ENCODE results near the gene CCDC88A.
"Not testable (repeated sequence)": the region's sequence is repeated elsewhere in the genome, so short reads cannot be mapped to it uniquely, and the experiment has no call there.

CCDC88A gene

DNA sequence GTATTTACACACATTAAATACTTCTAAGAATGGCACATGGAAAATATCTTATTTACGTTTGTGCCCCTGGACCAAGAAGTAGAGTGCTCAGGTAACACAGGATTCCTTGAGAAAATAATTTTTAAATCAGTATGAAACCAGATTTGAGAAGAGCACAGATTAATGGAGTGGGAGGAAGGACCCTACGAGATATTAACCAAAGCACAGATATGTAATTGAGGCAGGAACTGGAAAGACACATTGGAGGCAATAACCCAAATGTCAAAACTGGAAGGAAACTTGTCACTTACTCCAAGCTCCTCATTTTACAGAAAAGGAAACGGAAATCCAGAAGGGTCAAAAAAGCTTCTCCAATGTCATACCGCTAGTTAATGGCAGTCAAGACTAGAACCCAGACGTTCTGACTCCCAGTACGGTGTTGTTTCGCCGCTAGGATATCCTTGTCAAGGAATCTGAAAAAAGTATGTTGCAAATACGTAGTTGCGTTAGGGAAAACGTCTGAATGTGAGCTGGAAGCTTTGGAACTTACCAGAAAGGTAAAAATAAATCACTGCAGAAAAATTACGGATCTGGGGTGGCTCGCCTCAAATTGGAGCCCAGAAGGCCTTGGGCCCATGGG is 151.3 kb downstream of the CCDC88A start:
- H3K4me3 ChIP-seq, result peak overlapping the region; percentile 39 to 88 (median 65)
- H3K27ac ChIP-seq, result peak overlapping the region; percentile 29 to 94 (median 86)

DNA sequence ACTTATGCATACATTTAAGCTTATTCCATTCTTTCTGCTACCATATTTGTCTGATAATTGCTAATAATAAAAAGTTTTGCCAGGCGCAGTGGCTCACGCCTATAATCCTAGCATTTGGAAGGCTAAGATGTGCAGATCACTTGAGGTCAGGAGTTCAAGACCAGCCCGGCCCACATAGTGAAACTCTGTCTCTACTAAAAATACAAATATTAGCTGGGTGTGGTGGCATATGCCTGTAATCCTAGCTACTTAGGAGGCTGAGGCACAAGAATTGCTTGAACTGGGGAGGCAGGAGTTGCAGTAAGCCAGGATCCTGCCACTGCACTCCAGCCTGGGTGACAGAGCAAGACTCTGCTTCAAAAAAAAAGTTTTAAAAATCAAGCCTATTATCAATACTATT is 160.1 kb downstream of the CCDC88A start:
- not testable (repeated sequence) for H3K27ac ChIP-seq, H3K4me3 ChIP-seq

DNA sequence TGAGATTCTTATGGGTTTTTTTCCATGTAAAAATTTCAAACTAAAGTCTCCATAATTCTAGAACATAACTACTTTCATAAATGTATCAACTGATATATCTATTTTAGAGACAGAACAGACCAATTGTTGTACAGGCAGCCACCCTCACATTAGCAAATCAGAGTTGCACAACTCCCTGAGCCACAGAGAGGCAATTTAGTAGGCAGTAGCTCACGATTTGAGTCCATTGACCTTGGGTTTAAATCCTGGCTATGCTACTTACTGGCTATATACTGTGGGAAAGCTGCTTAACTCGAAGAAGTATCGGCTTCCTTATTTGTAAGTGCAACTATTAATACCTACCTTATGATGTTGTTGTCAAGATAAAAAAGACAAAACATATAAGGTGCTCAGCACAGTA is 166.8 kb downstream of the CCDC88A start:
- H3K4me3 ChIP-seq, result no peak overlapping the region
- H3K27ac ChIP-seq, result no peak overlapping the region

DNA sequence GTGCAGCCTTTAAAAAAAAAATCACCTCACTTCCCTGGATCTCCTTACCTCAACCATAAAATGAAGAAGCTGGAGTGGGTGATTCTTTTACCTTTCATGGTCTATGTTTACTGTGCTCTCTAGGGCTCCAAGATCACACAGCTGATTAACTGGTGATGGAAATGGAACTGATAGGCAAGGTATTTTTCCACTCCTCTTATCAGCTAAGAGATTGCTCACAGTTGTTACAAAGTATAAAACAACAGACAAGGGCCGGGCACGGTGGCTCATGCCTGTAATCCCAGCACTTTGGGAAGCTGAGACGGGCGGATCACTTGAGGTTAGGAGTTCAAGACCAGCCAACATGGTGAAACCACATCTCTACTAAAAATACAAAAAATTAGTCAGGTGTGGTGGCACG is 172.6 kb downstream of the CCDC88A start:
- Histone ChIP-seq H3K4me3 (no peak overlapping the region), H3K27ac (no peak overlapping the region)

DNA sequence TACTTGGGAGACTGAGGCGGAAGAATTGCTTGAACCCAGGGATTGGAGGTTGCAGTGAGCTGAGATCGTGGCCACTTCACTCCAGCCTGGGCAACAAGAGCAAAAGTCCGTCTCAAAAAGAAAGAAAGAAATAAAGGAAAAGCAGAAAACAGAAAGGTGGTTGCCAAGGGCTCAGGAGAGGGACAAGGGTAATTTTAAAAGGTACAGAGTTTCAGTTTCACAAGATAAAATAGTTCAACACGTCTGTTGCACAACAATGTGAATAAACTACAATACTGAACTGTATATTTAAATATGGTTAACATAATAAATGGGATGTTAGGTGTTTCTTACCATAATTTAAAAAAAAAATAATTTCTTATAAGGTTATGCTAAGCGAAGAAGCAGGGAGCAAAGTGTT is 174.2 kb downstream of the CCDC88A start:
- no peak overlapping the region for H3K27ac ChIP-seq
- no peak overlapping the region for H3K4me3 ChIP-seq

DNA sequence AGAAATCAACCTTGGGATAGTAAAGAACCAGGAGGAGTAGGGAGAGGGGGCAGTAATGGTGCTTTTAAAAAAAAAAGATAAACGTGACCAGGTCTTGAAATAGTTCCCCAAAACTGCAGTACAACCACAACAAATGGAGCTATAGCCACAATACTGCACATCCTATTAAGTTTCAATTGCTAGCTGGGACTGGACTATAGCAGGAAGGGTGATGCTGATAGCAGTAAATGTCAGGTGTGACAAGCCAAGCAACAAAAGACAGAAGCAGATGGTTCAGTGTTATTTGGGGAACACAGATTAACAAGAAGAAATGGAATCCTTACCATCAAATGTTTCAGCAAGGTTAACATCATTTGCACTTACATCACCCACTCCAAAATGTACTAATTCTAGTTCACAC is 177.0 kb downstream of the CCDC88A start:
- Histone ChIP-seq H3K27ac (no peak overlapping the region), H3K4me3 (no peak overlapping the region)

DNA sequence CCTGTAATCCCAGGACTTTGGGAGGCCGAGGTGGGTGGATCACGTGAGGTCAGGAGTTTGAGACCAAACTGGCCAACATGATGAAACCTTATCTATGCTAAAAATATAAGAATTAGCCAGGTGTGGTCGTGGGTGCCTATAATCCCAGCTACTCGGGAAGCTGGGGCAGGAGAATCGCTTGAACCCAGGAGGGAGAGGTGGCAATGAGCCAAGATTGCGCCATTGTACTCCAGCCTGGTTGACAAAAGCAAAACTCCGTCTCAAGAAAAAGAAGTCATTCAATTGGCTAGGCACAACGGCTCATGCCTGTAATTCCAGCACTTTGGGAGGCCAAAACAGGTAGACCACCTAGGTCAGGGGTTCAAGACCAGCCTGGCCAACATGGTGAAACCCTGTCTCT is 178.1 kb downstream of the CCDC88A start:
- not testable (repeated sequence) for H3K27ac ChIP-seq, H3K4me3 ChIP-seq

DNA sequence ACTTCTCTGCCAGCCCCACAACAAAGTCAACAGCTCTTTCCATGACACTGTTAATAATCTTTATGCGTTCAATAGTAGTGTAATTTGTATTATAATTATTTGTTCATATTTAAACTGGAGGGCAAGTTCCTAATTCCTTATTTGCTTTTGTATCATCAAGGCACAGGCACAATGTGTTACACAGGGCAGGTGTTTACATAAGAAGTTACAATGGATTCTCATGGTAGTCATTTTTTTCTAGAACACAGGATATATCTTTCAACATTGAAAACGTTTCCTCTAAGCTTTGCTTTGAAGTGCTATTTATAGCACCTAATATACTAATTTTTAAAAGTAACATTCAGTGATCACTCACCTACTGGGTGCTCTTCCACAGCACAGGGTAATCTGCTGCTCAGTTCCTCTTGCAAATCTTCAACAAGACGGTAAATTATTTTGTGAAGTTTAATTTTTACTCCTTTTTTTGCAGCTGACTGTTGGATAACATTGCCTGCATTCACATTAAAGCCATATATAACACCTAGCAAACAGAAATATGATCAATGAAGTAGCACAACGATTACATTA is 179.9 kb downstream of the CCDC88A start:
- Histone ChIP-seq H3K4me3 (no peak overlapping the region), H3K27ac (no peak overlapping the region)

Measured in skin epidermis (tissue), 12 donors.